GM12874 (cell line): ENCODE measurements around the gene PCDHGC3.

Experiments used
- CTCF ChIP-seq: IDR thresholded peaks from 2 replicates; pipeline ENCODE4 v1.5.1; 2011; ENCODE audit warnings: low read depth, mild to moderate bottlenecking, control low read depth, low read length, moderate library complexity; ENCODE audit not compliant: insufficient read depth

Gene PCDHGC3

DNA sequence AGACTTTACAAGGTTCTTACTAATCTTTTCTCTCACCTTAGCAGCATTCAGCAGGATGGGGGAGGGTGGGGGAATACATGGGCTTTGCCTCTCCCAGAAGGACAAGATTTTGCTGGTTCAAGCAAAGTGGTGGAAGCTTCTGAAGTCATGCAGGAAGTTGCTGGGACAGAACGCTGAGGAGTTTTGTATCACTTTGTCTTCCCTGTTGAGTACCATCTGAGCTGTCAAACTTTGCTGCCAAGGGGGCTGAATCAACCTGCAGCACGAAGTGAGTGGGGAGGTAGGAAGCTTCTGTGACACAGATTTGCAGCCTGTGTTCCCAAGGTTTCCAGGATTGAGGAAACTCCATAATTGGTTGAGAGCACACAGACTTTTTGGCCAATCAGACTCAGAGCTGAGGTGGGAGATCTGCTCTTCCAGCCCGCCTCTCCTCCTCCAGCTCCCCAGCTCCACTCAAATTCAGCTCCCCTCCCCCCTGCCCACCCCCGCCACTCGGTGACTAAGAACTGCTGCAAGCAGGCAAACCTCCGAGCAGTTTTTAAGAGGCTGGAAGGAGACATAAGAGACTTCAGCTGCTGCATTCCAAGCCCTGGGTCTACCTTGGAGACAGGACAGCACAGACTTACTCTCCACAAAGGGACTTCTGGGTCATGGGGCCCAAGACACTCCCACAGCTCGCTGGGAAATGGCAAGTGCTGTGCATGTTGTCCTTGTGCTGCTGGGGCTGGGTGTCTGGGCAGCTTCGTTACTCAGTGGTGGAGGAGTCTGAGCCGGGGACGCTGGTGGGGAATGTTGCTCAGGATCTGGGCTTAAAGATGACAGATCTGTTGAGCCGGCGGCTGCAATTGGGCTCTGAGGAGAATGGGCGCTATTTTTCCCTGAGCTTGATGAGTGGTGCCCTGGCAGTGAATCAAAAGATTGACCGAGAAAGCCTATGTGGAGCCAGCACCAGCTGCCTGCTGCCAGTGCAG is 13.1 kb downstream of the PCDHGC3 start, which contains the start of gene PCDHGC5:
Gene PCDHGC5 (plus strand): TSS at position 491 of the 971 bp plus-strand sequence. CDS start 160 bp downstream, at position 651.
- TF ChIP-seq CTCF = no peak

DNA sequence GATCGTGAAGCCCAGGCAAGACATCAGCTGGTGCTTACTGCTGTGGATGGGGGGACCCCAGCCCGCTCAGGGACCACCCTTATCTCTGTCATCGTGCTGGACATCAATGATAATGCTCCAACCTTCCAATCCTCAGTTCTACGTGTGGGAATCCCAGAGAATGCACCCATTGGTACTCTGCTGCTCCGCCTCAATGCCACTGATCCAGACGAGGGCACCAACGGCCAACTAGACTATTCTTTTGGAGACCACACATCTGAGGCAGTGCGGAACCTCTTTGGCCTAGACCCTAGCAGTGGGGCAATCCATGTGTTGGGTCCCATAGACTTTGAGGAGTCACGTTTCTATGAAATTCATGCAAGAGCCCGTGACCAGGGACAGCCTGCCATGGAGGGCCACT is 14.1 kb downstream of the PCDHGC3 start:
- no peak for TF ChIP-seq CTCF

GRCh38 chr5:141490271-141490670 is 14.5 kb downstream of the PCDHGC3 start:
- no peak for TF ChIP-seq CTCF

DNA sequence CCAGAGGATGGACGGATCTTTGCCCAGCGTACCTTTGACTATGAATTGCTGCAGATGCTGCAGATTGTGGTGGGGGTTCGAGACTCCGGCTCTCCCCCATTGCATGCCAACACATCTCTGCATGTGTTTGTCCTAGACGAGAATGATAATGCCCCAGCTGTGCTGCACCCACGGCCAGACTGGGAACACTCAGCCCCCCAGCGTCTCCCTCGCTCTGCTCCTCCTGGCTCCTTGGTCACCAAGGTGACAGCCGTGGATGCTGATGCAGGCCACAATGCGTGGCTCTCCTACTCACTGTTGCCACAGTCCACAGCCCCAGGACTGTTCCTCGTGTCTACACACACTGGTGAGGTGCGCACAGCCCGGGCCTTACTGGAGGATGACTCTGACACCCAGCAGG is 15.0 kb downstream of the PCDHGC3 start:
- TF ChIP-seq CTCF = no peak

DNA sequence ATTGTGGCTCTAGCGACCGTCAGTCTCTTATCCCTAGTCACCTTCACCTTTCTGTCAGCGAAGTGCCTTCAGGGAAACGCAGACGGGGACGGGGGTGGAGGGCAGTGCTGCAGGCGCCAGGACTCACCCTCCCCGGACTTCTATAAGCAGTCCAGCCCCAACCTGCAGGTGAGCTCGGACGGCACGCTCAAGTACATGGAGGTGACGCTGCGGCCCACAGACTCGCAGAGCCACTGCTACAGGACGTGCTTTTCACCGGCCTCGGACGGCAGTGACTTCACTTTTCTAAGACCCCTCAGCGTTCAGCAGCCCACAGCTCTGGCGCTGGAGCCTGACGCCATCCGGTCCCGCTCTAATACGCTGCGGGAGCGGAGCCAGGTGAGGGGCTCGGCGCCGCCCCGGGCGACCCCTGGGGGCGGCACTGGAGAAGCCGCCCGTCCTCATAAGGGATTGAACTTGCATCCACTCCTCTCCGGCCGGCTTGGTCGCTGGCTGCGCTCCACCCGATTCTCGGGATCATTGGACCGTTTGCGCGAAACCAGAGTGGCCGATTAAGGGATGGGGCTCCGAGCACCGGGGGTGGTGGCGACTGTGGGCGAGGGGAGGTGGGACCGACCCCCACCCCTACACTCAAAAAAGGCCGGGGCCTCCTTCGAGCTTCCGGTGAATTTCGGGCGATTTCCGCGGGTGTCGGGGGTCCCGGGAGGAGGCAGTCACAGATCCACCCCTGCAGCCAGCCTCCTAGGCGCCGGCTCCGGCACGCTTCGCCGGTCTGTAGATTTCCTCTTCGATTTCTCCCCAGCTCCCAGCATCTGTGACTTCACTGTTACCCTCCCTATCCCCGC is 15.8 kb downstream of the PCDHGC3 start:
- TF ChIP-seq CTCF = no peak

- no peak for TF ChIP-seq CTCF
Observed at GRCh38 chr5:141492168-141492885, 16.6 kb downstream of the PCDHGC3 start.
